Tibial artery (tissue), 4 donors: ENCODE measurements around the gene UNC119.

Experiments
- DNase-seq, 2 donors: peaks; one replicate each; pipeline ENCODE4 v3.0.0-alpha.2; 2019
- H3K27ac ChIP-seq, 2 donors: fragments of 200-600 bp; sonication (generic) in 1 of 2; 1 replicate in 1 of 2; 2 replicates in 1 of 2; pipeline ENCODE4 v1.5.1; 2018 to 2019; ENCODE audit warnings: mild to moderate bottlenecking in 1 of 2
- H3K27me3 ChIP-seq, 2 donors: fragments of 200-600 bp; sonication (generic) in 1 of 2; one replicate each; pipeline versions ENCODE4 v1.5.1 to v1.6.0; 2016 to 2019
- H3K36me3 ChIP-seq, 3 donors: fragments of 200-600 bp; sonication (generic) in 2 of 3; one replicate each; pipeline ENCODE4 v1.5.1; 2016 to 2019; ENCODE audit warnings: mild to moderate bottlenecking in 2 of 3
- H3K4me1 ChIP-seq, 4 donors: fragments of 200-600 bp; sonication (generic) in 2 of 4; 1 replicate in 3 of 4; 2 replicates in 1 of 4; pipeline ENCODE4 v1.5.1; 2016 to 2019
- H3K4me3 ChIP-seq, 2 donors: fragments of 200-600 bp; sonication (generic) in 1 of 2; 1 replicate in 1 of 2; 2 replicates in 1 of 2; pipeline ENCODE4 v1.5.1; 2018 to 2019; ENCODE audit warnings: mild to moderate bottlenecking in 2 of 2
- H3K9me3 ChIP-seq, 3 donors: fragments of 200-600 bp; sonication (generic) in 1 of 3; one replicate each; pipeline ENCODE4 v1.5.1; 2016 to 2019
- intact Hi-C: fragments of 100-400 bp; cut with DNase I; formaldehyde crosslinking; loops from one replicate; pipeline ENCODE4 v1.15.0; 2023; ENCODE audit warnings: low total_unique reads
- TF ChIP-seq, protein P1 (sequence below), 2 experiments: fragments of 200-600 bp in 1 of 2; fragments of 450-650 bp in 1 of 2; IDR thresholded peaks; one replicate each; pipeline ENCODE4 v1.5.1; 2017 to 2019; ENCODE audit warnings: antibody characterized with exemption in 2 of 2, mild to moderate bottlenecking in 1 of 2, moderate library complexity in 1 of 2

Gene UNC119

DNA sequence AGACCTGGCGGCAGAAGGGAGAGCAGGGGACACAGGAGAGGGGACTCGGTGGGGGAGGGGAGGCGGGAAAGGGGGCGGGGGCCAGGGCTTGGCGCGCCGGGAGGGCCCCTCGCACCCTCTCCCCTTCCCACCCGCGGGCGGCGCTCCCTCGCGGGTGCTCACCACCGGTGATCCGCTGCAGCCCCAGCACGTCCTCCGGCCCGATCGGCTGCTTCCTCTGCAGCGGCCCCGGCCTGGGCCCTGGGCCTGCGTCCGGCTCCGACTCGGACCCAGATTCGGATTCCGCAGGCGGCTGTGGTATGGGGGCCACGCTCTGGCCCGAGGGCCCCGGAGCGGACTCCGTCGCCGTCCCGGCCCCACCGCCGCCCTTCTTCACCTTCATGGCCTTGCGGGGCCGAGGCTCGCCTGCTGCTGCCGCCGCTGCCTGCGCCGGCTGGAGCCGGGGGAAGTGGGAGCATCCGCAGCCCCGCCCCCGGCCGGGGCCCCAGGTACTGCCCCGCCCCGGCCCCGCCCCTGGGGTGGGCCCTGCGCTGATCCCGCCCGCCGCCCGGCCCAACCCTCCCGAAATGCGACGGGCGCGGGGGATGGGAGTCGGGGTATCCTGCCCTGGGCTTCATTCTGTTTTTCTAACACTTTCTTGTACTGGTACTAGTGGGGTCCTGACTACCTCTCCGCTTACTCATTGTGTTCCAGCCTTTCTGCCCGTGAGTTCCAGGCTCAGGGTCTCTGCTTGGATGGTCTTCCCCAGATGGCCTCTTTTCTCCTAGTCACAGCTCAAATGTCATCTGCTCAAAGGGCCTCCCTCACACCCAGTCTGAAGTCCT lies at the start of gene UNC119:
Gene UNC119 (minus strand): TSS at position 449 of the 824 bp plus-strand sequence. CDS start 67 bp downstream, at position 382.
- H3K9me3 ChIP-seq: no peaks in the 10 kb centered on the region
- H3K36me3 ChIP-seq: peaks cover 35 to 46% (median 42%) of the 10 kb centered on the region in 3 donors
- TF ChIP-seq, protein P1, sequence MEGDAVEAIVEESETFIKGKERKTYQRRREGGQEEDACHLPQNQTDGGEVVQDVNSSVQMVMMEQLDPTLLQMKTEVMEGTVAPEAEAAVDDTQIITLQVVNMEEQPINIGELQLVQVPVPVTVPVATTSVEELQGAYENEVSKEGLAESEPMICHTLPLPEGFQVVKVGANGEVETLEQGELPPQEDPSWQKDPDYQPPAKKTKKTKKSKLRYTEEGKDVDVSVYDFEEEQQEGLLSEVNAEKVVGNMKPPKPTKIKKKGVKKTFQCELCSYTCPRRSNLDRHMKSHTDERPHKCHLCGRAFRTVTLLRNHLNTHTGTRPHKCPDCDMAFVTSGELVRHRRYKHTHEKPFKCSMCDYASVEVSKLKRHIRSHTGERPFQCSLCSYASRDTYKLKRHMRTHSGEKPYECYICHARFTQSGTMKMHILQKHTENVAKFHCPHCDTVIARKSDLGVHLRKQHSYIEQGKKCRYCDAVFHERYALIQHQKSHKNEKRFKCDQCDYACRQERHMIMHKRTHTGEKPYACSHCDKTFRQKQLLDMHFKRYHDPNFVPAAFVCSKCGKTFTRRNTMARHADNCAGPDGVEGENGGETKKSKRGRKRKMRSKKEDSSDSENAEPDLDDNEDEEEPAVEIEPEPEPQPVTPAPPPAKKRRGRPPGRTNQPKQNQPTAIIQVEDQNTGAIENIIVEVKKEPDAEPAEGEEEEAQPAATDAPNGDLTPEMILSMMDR (IDR thresholded peaks at IDR 0.05): no peak
- H3K27ac ChIP-seq: peak within 1 kb of the TSS; percentile 74 to 75
- H3K27me3 ChIP-seq: no peaks in the 10 kb centered on the region
- H3K4me1 ChIP-seq: peaks cover 0 to 21% (median 12%) of the 10 kb centered on the region in 4 donors
- peak within 1 kb of the TSS; percentile 79 to 87 for H3K4me3 ChIP-seq
- DNase-seq: peak; percentile 59 to 84
- intact Hi-C loops: loop anchor here (5.0 to 10.0 kb wide), 2 partner anchors 60 to 508 kb away; partner anchors contain the start of genes NLK and RSKR

DNA sequence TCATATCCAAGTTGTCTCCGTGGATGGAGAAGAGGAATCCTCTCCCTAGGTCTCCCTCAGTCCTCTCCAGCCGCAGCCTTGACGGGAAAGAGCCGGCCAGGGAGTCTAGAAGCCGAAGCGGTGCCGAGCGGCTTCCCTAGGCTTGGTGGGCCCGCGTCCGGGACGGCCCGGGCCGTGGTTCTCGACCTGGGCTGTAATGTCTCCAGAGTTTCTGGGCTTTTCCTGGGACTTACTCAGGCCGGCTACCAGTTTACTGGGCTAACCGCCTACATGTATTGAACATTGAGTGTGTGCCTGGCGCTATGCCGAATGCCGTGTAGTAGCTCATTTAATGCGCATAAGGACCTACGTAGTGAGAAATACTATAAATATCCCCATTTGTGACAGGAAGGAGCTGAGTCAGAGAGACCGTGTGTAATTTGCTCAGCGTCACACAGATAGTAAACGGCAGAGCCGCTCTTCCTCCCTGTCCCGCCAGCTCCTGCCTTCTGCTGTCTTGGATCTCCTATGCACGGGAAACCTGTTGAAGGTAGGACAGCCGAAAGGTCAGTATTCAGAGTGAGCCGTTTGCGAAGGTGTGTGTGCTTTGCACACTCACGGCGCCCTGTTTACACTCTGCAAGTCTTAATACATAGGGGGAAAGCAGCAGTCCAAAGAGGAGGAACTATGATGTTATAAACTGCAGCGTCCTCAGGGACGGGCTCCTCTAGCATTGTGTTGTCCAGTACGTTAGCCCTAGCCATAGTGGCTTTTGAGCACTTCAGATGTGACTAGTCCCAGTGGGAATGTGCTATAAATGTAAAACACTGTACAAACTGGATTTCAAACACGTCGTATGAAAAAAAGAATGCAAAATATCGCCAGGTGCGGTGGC lies 47.1 kb upstream of the UNC119 start:
- H3K4me1 ChIP-seq: peaks cover 0 to 18% (median 11%) of the 10 kb centered on the region in 4 donors
- H3K36me3 ChIP-seq: no peaks in the 10 kb centered on the region
- no peaks in the 10 kb centered on the region for H3K27me3 ChIP-seq
- H3K9me3 ChIP-seq: no peaks in the 10 kb centered on the region
- peak; percentile 68 to 80 for DNase-seq
- peak overlapping the region; percentile 93 for H3K27ac ChIP-seq
- intact Hi-C loops: no loop called here
- TF ChIP-seq, protein P1 (IDR thresholded peaks at IDR 0.05): no peak
- peak overlapping the region; percentile 57 to 61 for H3K4me3 ChIP-seq

DNA sequence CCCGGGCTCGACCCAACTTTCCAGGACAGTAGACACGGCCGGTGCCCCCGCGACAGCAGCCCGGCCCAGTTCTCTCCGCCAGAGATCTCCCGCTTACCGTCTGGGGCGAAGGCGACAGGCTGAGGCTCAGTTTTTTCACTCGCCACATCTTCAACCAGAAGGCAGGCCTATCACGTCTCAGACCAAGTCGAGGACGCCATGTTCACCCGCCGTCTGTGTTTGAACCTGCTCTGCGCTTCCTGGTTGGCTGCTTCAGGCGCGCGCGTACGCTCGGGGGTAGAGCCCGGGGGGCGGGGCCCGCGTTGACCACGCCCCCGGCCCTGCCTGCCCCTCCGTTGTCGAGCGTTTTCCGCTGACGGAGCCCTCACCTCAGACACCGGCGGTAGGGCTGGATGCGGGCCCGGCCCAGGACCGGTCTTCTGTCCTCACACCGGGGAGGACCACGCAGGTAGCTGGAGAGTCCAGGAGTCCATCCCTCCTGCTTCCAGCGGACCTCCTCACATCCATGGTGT lies 46.4 kb upstream of the UNC119 start, which contains the start of gene SPAG5:
Gene SPAG5 (minus strand): TSS at position 227 of the 512 bp plus-strand sequence. CDS start 79 bp downstream, at position 148.
- Histone ChIP-seq H3K27me3 (no peaks in the 10 kb centered on the region), H3K9me3 (no peaks in the 10 kb centered on the region), H3K4me1 (peaks cover 0 to 18% (median 11%) of the 10 kb centered on the region in 4 donors), H3K36me3 (no peaks in the 10 kb centered on the region), H3K27ac (peak within 1 kb of the TSS; percentile 93), H3K4me3 (peak within 1 kb of the TSS; percentile 57 to 61)
- TF ChIP-seq, protein P1 (IDR thresholded peaks at IDR 0.05): peak in 1 of 2 experiments; percentile 6
- intact Hi-C loops: no loop called here
- DNase-seq: peak; percentile 93 to 97

DNA sequence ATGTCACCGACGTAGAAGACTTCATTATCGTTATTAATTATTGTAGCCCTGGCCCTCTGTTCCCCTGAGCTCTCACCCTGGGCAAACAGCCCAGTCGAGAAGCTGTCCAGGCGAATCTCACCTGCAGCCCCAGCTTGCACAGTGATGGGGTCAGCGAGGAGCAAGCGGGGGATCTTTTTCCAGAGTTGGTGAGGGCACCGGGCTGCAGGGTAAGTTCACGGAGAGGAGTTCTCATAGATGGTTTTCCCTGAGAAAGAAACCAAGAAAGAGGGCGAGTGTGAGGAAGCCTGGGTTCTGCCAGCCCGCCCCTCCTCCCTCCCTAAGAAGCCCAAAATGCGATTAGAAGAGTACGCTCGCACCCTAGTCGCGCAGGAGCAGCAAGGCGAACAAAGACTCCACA lies 46.0 kb upstream of the UNC119 start:
- Histone ChIP-seq H3K9me3 (no peaks in the 10 kb centered on the region), H3K4me1 (peaks cover 0 to 18% (median 11%) of the 10 kb centered on the region in 4 donors), H3K36me3 (no peaks in the 10 kb centered on the region), H3K4me3 (peak overlapping the region; percentile 57 to 61), H3K27ac (peak overlapping the region; percentile 93), H3K27me3 (no peaks in the 10 kb centered on the region)
- TF ChIP-seq, protein P1 (IDR thresholded peaks at IDR 0.05): no peak
- no peak for DNase-seq
- intact Hi-C loops: no loop called here
